Nephron progenitor cell (in vitro differentiated cells): ENCODE results near the gene CLASP1.

Experiments used
- DNase-seq: peaks from one replicate; pipeline ENCODE4 v3.0.0; 2021
- H3K27ac Mint-ChIP-seq: 2 replicates; pipeline ENCODE4 v1.8.0; 2021; ENCODE audit warnings: mild to moderate bottlenecking, moderate library complexity, mixed read lengths
- H3K27me3 Mint-ChIP-seq: 2 replicates; pipeline ENCODE4 v1.8.0; 2021; ENCODE audit warnings: mild to moderate bottlenecking, low read depth, mixed read lengths; ENCODE audit not compliant: poor library complexity
- H3K36me3 Mint-ChIP-seq: 2 replicates; pipeline ENCODE4 v1.8.0; 2021; ENCODE audit warnings: low read depth, mixed read lengths
- H3K4me1 Mint-ChIP-seq: 2 replicates; pipeline ENCODE4 v1.8.0; 2021; ENCODE audit warnings: mixed read lengths
- H3K4me3 Mint-ChIP-seq: 2 replicates; pipeline ENCODE4 v1.8.0; 2021; ENCODE audit warnings: mild to moderate bottlenecking, moderate library complexity, mixed read lengths
- H3K9me3 Mint-ChIP-seq: 2 replicates; pipeline ENCODE4 v1.8.0; 2021; ENCODE audit warnings: mild to moderate bottlenecking, moderate library complexity, mixed read lengths
- TF ChIP-seq, protein P1 (sequence below): fragments of 200-600 bp; sonication (generic); IDR thresholded peaks from 2 replicates; pipeline ENCODE4 v1.5.0; 2021; ENCODE audit warnings: antibody characterized with exemption

The CLASP1 gene

DNA sequence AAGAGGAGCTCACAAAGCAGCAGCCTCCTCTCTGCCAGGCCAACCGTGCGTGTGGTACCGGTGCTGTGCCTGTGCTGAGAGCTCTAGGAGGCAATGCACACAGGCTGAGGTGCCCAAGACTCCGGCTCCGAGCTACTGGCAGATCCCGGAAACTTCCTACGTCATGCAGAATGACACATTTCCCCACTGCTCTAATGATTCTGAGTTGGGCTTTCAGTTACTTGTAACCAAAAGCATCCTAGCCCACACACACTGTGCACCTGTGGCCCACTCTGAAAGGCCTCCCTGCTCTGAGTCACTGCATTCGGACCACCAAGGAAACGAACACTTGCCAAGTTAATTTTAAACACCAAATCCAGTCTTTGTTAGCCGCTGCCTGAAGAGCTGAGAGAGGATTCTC, 127.9 kb downstream of the CLASP1 start:
- Mint-ChIP-seq H3K27ac (peak overlapping the region; percentile 64), H3K36me3 (peaks cover 37% of the 10 kb centered on the region), H3K4me1 (peaks cover 12% of the 10 kb centered on the region), H3K9me3 (no peaks in the 10 kb centered on the region), H3K4me3 (no peak overlapping the region), H3K27me3 (no peaks in the 10 kb centered on the region)
- TF ChIP-seq, protein P1, sequence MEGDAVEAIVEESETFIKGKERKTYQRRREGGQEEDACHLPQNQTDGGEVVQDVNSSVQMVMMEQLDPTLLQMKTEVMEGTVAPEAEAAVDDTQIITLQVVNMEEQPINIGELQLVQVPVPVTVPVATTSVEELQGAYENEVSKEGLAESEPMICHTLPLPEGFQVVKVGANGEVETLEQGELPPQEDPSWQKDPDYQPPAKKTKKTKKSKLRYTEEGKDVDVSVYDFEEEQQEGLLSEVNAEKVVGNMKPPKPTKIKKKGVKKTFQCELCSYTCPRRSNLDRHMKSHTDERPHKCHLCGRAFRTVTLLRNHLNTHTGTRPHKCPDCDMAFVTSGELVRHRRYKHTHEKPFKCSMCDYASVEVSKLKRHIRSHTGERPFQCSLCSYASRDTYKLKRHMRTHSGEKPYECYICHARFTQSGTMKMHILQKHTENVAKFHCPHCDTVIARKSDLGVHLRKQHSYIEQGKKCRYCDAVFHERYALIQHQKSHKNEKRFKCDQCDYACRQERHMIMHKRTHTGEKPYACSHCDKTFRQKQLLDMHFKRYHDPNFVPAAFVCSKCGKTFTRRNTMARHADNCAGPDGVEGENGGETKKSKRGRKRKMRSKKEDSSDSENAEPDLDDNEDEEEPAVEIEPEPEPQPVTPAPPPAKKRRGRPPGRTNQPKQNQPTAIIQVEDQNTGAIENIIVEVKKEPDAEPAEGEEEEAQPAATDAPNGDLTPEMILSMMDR = no peak
- no peak for DNase-seq

DNA sequence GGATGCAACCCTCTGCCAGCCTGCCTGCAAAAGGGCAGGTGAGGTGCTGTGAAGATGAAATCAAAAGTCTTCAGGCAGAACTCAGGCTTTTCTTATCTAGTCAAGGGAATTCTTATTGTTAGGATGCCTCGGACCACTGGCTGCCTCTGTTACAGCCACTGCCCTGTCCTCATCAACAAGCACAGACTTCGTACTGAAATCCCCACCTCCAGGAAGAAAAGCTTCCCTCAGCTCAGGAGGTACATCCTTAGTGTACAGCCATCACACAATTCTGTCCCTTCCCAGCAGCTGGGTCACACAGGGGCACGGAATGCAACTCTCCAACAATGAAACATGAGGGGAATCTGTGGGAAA, 128.6 kb downstream of the CLASP1 start:
- Mint-ChIP-seq H3K4me3 (no peak overlapping the region), H3K4me1 (peaks cover 12% of the 10 kb centered on the region), H3K27me3 (no peaks in the 10 kb centered on the region), H3K36me3 (peaks cover 35% of the 10 kb centered on the region), H3K27ac (peak overlapping the region; percentile 64), H3K9me3 (no peaks in the 10 kb centered on the region)
- TF ChIP-seq, protein P1 = no peak
- no peak for DNase-seq

- no peak for DNase-seq
- no peak overlapping the region for H3K4me3 Mint-ChIP-seq
- peaks cover 12% of the 10 kb centered on the region for H3K4me1 Mint-ChIP-seq
- TF ChIP-seq, protein P1 = no peak
- peak overlapping the region; percentile 92 for H3K27ac Mint-ChIP-seq
- no peaks in the 10 kb centered on the region for H3K9me3 Mint-ChIP-seq
- no peaks in the 10 kb centered on the region for H3K27me3 Mint-ChIP-seq
- H3K36me3 Mint-ChIP-seq = peaks cover 37% of the 10 kb centered on the region
Observed at GRCh38 chr2:121519732-121520640, 129.3 kb downstream of the CLASP1 start.

- peak overlapping the region; percentile 92 for H3K27ac Mint-ChIP-seq
Observed at GRCh38 chr2:121519153-121519552, 130.1 kb downstream of the CLASP1 start.

GRCh38 chr2:121513597-121514333, 135.5 kb downstream of the CLASP1 start:
- Mint-ChIP-seq H3K4me3 (no peak overlapping the region), H3K27ac (peak overlapping the region; percentile 73), H3K36me3 (peaks cover 61% of the 10 kb centered on the region), H3K9me3 (no peaks in the 10 kb centered on the region), H3K27me3 (no peaks in the 10 kb centered on the region), H3K4me1 (peaks cover 11% of the 10 kb centered on the region)
- TF ChIP-seq, protein P1 = no peak
- DNase-seq = no peak

More at GRCh38 chr2:121519153-121519552, 130.1 kb downstream of the CLASP1 start:
- TF ChIP-seq, protein P1 = no peak
- H3K9me3 Mint-ChIP-seq = no peaks in the 10 kb centered on the region
- H3K4me1 Mint-ChIP-seq = peaks cover 18% of the 10 kb centered on the region
- no peak for DNase-seq
- H3K36me3 Mint-ChIP-seq = peaks cover 45% of the 10 kb centered on the region
- H3K4me3 Mint-ChIP-seq = no peak overlapping the region
- no peaks in the 10 kb centered on the region for H3K27me3 Mint-ChIP-seq
